ENCODE results near the gene EML5.

- TF ChIP-seq MYC (IDR thresholded peaks at IDR 0.05; ENCODE audit: low read depth, low read length) (no peak), CTCF (IDR thresholded peaks at IDR 0.05; ENCODE audit: extremely low read depth in 1 of 2, insufficient read depth in 1 of 2, low read depth in 1 of 2, low read length in 2 of 2) (no peak), POLR2AphosphoS5 (IDR thresholded peaks at IDR 0.05; ENCODE audit: insufficient read depth, low read depth, low read length) (no peak), EZH2 (IDR thresholded peaks at IDR 0.05; ENCODE audit: borderline replicate concordance, low read depth, low read length, severe bottlenecking) (no peak), POLR2A (IDR thresholded peaks at IDR 0.05; ENCODE audit: low read depth, low read length) (no peak)
Observed at GRCh38 chr14:88611878-88612277, 180.9 kb downstream of the EML5 start.

Measured in endothelial cell of umbilical vein (primary cell).